Measurements from ENCODE around the gene MAFF.
A peak's percentile ranks its signal among the peaks of the same experiment; 100 is the strongest.
"Not testable (repeated sequence)": the region's sequence is repeated elsewhere in the genome, so short reads cannot be mapped to it uniquely, and the experiment has no call there.

MAFF gene

DNA sequence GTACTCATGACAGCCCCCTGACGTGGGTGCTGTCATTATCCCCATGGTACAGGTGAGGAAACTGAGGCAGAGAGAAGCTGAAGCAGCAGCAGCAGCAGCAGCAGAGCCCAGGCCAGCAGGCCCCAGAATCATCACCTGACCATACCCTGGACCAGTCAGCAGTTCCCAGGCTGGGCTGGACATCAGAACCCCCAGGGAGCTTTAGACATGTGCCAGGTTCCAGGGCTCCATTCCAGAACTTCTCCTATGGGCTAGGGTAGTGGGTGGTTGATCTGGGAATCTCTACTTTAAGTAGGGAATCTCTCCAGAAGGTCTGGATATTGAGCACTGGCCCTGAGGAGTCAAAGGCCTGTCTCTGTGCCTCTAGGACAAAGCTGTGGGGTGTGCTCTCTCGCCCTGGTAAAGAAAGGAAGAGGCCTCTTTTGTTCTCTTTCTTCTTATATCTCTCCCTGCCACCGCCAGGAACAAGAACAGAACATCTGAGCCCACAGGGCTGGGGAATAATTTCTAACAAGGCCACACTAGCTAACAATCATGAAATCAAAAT, 26.6 kb downstream of the MAFF start:
- no peak for DNase-seq

DNA sequence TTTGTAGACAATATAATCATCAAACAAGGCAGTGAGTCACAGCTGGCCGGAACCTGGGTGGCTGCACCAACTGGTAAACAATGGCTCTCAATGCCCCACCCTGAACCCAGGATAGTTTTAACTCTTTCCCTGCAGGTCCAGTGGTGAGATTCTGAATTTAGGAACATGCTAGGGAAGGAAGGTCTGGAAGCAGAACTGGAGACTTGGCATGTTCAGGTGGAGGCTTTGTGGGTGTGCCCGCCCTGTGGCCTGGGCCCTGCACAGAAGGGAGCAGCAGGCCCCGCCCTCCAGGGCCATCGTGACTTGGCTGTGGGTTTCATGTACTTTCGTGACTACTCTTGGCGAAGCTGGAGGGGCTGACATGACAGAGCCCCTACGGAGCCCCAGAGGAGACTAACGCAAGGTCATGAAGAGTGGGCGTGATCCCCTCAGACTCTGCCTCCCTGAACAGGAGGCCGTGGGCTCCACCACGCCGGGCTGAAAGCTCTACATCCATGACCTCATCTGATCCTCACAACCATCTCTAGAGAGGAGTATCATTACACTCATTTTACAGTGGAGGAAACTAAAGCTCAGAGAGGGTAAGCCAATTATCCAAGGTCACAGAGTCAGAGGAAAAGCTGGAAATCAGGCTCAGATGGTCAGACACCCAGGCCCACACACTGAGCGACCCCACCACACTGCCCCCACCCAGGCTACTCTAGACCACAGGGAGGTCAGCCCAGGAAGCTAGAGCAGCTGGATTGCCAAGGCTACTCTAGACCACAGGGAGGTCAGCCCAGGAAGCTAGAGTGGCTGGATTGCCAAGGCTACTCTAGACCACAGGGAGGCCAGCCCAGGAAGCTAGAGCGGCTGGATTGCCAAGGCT, 27.3 kb downstream of the MAFF start:
- DNase-seq: no peak

DNA sequence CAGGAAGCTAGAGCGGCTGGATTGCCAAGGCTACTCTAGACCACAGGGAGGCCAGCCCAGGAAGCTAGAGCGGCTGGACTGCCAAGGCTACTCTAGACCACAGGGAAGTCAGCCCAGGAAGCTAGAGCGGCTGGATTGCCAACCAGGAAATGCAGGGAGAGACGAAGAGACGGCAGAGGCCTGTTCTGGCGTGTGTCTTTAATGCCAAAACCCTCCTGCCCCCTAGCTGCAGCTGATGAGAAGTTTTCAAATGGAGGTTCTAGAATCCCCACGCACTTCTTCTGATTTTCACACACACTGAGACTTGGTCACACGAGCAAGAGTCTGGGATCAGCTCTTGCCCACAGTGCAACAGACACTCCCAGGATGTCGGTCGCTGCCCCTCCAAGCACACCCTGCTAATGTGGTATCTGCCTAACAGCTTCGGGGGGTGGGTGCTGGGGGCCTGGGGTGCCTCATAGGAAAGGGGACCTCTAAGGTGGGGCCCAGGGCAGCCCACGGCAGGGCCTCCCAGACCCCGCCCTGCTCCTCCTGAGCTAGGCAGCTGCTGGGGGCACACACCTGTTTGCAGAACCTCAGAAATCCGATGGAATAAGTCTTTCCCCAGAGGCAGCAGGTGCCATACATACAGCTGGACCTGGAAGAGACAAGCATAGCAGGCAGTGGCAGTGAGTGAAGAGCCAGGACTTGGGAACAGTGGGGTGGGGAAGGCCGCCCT, 28.5 kb downstream of the MAFF start:
- DNase-seq: no peak

DNA sequence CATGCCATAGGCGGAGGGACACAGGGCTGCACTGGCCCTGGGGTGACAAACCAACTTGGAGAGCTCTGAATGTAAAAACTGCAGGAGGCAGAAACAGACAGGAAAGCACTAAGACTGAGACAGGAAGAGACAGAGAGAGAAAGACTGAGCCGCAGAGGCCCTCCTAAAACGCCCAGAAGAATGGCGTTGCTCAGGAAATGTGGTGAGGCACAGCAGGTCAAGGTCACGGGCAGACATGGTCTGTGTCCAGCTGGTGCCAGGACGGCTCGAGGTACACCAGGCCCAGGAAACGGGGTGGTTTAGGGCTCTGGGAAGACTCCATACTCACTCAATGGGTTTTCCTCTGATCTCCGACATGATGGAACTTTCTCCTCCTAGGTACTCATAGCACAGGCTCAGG, 29.1 kb downstream of the MAFF start:
- no peak for DNase-seq

DNA sequence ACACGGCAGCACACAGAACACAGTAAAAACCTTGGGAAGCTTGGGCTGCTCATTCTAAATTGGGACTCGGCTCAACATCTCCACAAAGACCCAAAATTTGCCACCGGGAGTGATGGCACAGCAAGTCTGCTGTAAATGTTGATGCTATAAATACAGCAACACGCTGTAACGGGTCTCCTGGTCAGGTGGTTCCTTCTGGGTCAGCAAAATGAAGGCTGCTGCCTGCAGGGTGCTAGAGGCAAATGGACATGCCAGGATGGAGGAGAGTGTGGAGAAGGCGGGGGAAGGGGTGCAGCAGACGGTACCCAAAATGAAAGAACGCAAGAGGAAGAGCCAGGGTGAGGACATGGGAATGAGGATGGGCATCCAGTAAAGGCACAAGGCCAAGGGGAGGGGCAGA, 30.4 kb downstream of the MAFF start:
- no peak for DNase-seq

DNA sequence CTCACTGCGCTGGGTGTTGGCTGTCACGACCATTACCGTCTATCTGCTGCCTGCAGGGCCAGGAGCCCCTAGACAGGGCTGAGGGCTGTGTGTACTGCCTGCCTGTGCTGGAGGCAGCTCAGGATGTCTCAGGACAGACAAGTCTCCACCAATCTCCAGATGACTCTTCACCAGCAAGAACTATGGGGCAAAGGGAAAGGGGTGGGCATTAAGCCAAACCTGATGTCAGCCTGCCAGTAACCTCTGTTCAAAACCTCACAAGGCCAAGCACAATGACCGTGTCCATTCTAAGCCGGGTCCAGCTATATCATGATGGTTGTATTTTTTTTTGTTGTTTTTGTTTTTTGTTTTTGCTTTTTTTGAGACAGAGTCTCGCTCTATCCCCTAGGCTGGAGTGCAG, 31.6 kb downstream of the MAFF start:
- no peak for DNase-seq

- not testable (repeated sequence) for DNase-seq
Measured at GRCh38 chr22:38233856-38234255, 32.1 kb downstream of the MAFF start.

DNA sequence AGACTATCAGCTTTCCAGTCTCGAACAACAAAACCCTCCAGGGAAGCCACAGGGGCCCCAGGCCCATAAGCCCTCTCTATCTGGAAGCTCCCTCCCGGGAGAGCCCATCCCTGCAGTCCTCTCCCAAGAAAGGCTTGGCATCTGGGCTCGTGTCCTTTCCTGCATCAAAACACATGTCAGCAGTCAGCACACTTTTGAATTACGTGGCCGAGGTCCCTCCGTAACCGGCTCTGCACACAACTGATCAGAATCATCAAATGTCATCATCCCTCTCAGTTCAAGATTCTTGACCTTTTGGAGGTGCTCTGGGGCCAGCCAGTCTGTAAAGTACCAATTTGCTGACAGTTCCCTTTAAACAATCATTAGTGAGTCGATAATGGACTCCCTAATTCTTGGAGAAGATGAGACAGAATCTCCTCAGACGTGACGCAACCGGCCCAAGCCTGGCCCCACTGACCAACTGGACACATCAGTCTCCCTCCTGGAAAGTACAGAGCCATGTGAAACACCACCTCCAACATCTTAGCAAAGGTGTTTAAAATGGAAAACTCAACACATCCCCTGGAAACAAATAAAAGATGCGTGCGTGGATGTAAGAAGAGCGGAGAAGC, 33.6 kb downstream of the MAFF start:
- DNase-seq: no peak

GRCh38 chr22:38236786-38237185, 35.0 kb downstream of the MAFF start:
- no peak for DNase-seq

GRCh38 chr22:38238519-38239071, 36.8 kb downstream of the MAFF start:
- no peak for DNase-seq

GRCh38 chr22:38239101-38239761, 37.4 kb downstream of the MAFF start:
- no peak for DNase-seq

GRCh38 chr22:38240734-38241252, 39.0 kb downstream of the MAFF start:
- no peak for DNase-seq

DNA sequence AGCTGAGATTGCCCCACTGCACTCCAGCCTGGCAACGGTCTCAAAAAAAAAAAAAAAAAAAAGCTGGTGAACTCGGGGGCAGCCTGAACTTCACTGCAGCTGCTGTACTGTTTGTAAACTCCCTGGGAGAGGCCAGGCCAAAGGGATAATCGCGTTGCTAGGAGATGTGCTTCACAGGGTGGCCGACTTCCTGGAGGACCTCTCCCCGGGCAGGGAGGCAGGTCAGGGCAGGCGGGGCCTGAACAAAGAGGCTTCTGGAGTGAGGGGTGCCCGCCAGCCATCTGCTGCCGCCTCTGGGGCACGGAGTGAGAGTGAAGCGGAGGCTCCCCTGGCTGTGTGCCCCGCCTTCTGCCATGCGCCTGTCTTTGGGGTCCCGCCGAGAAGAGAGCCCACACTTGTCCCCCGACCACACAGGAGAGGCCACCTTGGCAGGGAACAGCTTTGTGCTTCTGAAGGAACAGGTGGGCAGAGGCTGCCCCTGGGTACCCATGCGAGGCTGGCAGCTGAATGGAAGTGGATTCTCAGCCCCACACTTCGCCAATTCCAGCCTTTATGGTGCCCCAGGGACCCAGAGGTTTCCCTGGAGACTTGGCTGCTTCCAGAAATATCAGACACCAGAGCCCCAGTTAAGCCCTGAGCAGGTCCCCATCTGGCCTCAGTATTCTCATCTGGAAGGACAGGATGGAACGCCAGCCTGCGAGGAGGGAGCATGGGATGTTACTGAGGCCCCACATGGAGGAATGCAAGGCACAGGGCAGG, 41.4 kb downstream of the MAFF start:
- peak; percentile 56 for DNase-seq

GRCh38 chr22:38244106-38244505, 42.3 kb downstream of the MAFF start:
- no peak for DNase-seq

GRCh38 chr22:38246046-38246658, 44.4 kb downstream of the MAFF start:
- DNase-seq: no peak

- DNase-seq: no peak
Measured at GRCh38 chr22:38246692-38247091, 44.9 kb downstream of the MAFF start.

DNA sequence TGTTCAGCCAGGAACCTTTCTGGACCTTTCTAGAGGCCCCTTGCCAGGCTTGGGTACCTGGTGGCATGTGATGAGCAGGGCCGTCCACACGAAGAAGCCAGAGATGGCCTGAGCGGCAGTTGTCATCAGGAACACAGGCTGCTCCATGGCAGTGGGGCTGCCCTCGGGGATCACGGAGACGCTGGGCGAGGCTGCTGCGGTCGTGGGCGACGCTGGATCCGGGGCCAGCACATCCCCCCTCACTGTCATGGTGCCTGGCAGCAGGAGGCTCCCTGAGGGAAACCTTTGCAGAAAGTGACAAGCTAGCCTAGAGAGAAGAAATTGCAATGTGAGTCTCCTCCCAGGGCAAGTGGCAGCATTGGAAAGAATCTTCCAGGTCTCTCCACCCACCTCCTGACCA, 45.9 kb downstream of the MAFF start:
- DNase-seq: no peak

DNA sequence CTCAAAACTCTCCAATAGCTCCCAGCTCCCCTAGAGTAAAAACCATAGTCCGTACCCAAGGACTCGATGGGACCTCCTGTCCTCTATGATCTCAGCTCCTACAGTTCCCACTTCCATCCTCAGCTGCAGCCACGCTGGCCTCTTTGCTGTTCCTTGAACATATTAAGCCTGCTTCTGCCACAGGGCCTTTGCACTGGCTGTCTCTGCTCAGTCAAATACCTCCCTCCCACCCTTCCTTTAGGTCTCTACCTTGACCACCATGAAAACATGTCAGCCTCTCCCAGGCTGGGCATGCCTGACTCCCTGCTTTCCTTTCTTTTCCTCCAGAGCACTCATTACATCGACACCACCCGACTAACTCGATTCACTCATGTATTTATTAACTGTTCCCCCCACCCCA, 46.5 kb downstream of the MAFF start:
- DNase-seq: no peak

DNA sequence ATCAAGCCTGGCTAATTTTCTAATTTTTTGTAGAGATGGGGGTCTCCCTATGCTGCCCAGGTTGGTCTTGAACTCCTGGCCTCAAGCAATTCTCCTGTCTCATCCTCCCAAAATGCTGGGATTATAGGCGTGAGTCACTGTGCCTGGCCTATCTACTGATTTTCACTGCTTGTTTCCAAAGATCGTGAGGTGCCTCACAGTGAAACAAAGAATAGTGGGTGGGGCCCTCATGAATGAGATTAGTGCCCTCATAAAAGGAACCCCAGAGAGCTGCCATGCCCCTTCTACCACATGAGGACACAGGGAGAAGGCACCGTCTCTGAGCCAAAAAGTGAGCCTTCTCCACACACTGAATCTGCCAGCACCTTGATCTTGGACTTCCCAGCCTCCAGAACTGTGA, 47.5 kb downstream of the MAFF start:
- no peak for DNase-seq

DNA sequence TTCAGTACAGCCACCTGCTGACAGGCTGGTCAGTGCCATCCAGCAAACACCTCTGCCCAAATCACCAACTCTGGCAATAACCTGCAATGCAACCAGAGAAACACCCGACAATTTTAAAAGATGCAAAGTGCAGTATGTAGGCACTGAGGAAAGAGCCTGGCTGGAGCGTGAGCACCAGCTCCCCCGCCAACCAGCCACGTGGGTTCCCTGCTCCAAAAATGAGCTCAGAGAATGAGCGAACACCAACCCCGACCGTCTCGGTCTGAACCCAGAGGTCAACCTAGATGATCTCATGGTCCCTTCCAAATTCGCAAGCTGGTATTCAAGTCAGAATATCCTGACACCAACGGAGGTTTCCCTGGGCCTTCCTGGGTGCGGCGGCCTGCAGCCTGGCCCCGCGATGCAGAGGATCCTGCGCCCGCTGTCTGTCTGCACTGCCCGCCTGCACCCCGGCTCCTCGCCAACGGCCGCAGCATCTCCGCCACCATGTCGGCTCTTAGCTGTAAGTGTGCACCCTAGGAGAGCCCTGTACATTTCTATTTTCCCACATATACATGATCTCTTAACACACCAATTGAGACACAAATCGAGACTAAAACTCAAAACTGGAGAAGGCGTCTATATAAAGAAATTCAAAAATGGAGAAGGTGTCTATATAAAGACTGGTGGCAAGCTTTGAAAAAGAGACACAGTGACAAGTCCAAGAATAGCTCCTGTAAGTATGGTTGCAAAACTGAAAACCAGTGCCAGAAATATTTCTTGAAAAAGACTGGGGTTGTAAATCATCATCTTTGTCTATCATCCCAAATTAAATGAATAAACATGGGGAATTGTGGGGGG, 48.2 kb downstream of the MAFF start:
- DNase-seq: no peak

Measured in NCI-H2107 (cell line).